ENCODE results near the gene RAD1. TPM values are rescaled to one million over a fixed set of nuclear protein-coding genes. Genes with fewer than 3 reads are reported as not detected.

Gene RAD1
- total RNA-seq, 1 donor from 2014 or later: 11.2 TPM

DNA sequence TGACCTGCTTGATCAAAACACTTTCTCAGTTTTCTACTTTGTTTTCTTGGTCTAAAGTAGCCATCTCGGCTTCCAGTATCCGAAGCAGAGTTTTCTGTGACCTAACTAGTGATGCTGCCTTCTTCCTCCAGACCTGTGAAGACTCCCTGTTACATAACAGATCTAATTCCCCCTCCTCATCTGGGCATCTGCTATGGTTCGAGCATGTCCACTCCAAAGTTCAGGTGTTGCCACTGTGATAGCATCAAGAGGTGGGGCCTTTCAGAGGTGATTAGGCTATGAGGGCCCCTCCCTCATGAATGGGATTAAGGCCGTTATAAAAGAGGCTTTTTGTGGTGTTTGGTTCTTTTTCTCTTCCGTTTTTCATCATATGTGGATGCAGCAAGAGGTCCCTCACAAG lies 56.1 kb downstream of the RAD1 start:
- ATAC-seq: no peak

DNA sequence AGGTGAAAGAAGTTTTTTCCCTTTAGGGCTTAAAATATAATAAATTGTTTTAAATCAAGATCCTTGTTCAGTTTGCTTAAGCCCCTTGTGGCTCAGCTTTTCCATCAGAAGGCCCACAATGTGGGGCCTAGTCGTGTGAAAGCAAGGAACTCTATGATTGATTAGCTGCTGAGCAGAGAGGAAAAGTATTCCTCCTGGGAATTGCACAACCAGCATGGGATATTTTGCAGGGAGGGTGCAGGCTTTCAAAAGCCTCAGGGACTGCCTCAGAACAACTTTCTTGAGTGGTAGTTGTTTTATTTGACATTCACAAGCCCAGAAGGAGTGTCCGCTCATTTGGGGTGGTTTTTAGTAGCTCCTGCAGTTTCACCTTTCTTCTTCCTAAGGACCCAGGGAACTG lies 56.5 kb downstream of the RAD1 start:
- ATAC-seq: no peak

DNA sequence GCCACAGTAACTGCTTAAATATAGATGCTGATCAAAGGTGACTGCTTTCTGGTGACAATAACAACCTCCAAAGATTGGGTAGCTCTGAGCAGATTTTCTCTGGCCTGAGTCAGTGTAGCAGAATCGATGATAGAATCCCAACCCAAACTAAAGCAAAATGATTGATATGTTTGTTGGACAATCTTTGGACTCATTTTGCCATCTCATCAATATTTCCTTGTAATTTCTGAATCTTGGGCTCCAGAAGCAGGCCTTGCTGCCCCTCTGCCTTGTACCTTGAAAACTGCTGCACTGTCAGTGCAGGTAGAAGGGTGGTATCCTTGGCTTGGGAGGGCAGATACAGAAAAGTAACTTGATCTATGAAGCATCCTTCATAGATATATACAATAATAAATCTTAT lies 57.4 kb downstream of the RAD1 start:
- ATAC-seq: no peak

DNA sequence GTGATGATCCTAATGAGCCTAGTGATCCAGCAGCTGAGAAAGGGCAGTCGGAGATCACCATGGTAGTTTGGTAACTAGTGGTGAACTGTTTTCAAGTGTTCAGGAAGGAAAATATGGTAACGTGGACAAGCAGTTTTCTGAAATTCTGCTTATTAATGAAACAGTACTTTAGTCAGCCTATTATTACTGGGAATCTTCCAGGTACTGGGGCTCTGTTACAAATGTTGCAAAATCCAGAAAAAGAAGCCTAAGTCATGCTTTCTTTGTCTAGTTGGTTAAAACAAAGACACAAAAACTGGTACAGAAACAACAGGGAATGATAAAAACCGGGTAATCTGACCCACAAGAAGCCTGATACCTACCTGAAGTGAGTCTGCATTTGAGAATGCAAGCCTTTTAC lies 58.1 kb downstream of the RAD1 start:
- ATAC-seq: no peak

Other genes with a start within 250 kb of the RAD1 start
- gene TTC23L, start 76.3 kb downstream of the RAD1 start, total RNA-seq: not detected
- gene BRIX1, start 207 bp upstream of the RAD1 start, total RNA-seq: 22.0 TPM
- 31.9 TPM for gene DNAJC21, start 14.1 kb upstream of the RAD1 start, total RNA-seq
- gene AGXT2, start 132.4 kb upstream of the RAD1 start, total RNA-seq: not detected

Data from esophagus mucosa (tissue), 1 donor.